ENCODE results near the gene NSUN7.

NSUN7 gene

GRCh38 chr4:40782876-40783275, 33.1 kb downstream of the NSUN7 start:
- no peaks in the 10 kb centered on the region for H3K36me3 ChIP-seq (ENCODE audit: insufficient read depth, low read length)
- no peak overlapping the region for H3K4me2 ChIP-seq (ENCODE audit: insufficient read depth, low read length)
- peaks cover 2% of the 10 kb centered on the region for H3K27me3 ChIP-seq (ENCODE audit: insufficient read depth, low read length, poor library complexity)
- DNase-seq (no peak), ATAC-seq (ENCODE audit: insufficient read depth, low read depth) (no peak)
- no peak overlapping the region for H3K9ac ChIP-seq (ENCODE audit: low read depth, low read length)
- H2AFZ ChIP-seq (ENCODE audit: low read depth, low read length) = no peak overlapping the region
- TF ChIP-seq CTCF (IDR thresholded peaks at IDR 0.05; ENCODE audit: borderline replicate concordance, extremely low read depth, low read length, poor library complexity, severe bottlenecking) (no peak), EZH2 (IDR thresholded peaks at IDR 0.05; ENCODE audit: borderline replicate concordance, low read depth, low read length, severe bottlenecking) (no peak)
- no peaks in the 10 kb centered on the region for H3K79me2 ChIP-seq (ENCODE audit: insufficient read depth, low read length)
- H3K4me1 ChIP-seq (ENCODE audit: insufficient read depth, low read length) = no peaks in the 10 kb centered on the region
- no peak overlapping the region for H3K4me3 ChIP-seq (ENCODE audit: low read depth in 1 of 2, low read length in 2 of 2)
- no peaks in the 10 kb centered on the region for H4K20me1 ChIP-seq (ENCODE audit: insufficient read depth, low read length)
- H3K27ac ChIP-seq (ENCODE audit: low read length) = no peak overlapping the region
- no peaks in the 10 kb centered on the region for H3K9me3 ChIP-seq (ENCODE audit: insufficient read depth, low read length, severe bottlenecking)

GRCh38 chr4:40785727-40786126, 36.0 kb downstream of the NSUN7 start:
- no peaks in the 10 kb centered on the region for H4K20me1 ChIP-seq (ENCODE audit: insufficient read depth, low read length)
- H3K36me3 ChIP-seq (ENCODE audit: insufficient read depth, low read length) = no peaks in the 10 kb centered on the region
- TF ChIP-seq CTCF (IDR thresholded peaks at IDR 0.05; ENCODE audit: borderline replicate concordance, extremely low read depth, low read length, poor library complexity, severe bottlenecking) = no peak
- TF ChIP-seq EZH2 (IDR thresholded peaks at IDR 0.05; ENCODE audit: borderline replicate concordance, low read depth, low read length, severe bottlenecking) = no peak
- no peak overlapping the region for H3K4me2 ChIP-seq (ENCODE audit: insufficient read depth, low read length)
- no peaks in the 10 kb centered on the region for H3K9me3 ChIP-seq (ENCODE audit: insufficient read depth, low read length, severe bottlenecking)
- no peak overlapping the region for H2AFZ ChIP-seq (ENCODE audit: low read depth, low read length)
- no peaks in the 10 kb centered on the region for H3K79me2 ChIP-seq (ENCODE audit: insufficient read depth, low read length)
- peaks cover 7% of the 10 kb centered on the region for H3K27me3 ChIP-seq (ENCODE audit: insufficient read depth, low read length, poor library complexity)
- DNase-seq = no peak
- no peaks in the 10 kb centered on the region for H3K4me1 ChIP-seq (ENCODE audit: insufficient read depth, low read length)
- H3K4me3 ChIP-seq (ENCODE audit: low read depth in 1 of 2, low read length in 2 of 2) = no peak overlapping the region
- ATAC-seq (ENCODE audit: insufficient read depth, low read depth) = no peak
- H3K9ac ChIP-seq (ENCODE audit: low read depth, low read length) = no peak overlapping the region
- no peak overlapping the region for H3K27ac ChIP-seq (ENCODE audit: low read length)

- no peak overlapping the region for H2AFZ ChIP-seq (ENCODE audit: low read depth, low read length)
- no peaks in the 10 kb centered on the region for H4K20me1 ChIP-seq (ENCODE audit: insufficient read depth, low read length)
- no peaks in the 10 kb centered on the region for H3K79me2 ChIP-seq (ENCODE audit: insufficient read depth, low read length)
- ATAC-seq (ENCODE audit: insufficient read depth, low read depth) = no peak
- H3K9me3 ChIP-seq (ENCODE audit: insufficient read depth, low read length, severe bottlenecking) = no peaks in the 10 kb centered on the region
- H3K4me2 ChIP-seq (ENCODE audit: insufficient read depth, low read length) = no peak overlapping the region
- peaks cover 7% of the 10 kb centered on the region for H3K27me3 ChIP-seq (ENCODE audit: insufficient read depth, low read length, poor library complexity)
- TF ChIP-seq EZH2 (IDR thresholded peaks at IDR 0.05; ENCODE audit: borderline replicate concordance, low read depth, low read length, severe bottlenecking) (no peak), CTCF (IDR thresholded peaks at IDR 0.05; ENCODE audit: borderline replicate concordance, extremely low read depth, low read length, poor library complexity, severe bottlenecking) (no peak)
- no peaks in the 10 kb centered on the region for H3K36me3 ChIP-seq (ENCODE audit: insufficient read depth, low read length)
- no peak for DNase-seq
- H3K4me1 ChIP-seq (ENCODE audit: insufficient read depth, low read length) = no peaks in the 10 kb centered on the region
- H3K9ac ChIP-seq (ENCODE audit: low read depth, low read length) = no peak overlapping the region
- no peak overlapping the region for H3K4me3 ChIP-seq (ENCODE audit: low read depth in 1 of 2, low read length in 2 of 2)
- H3K27ac ChIP-seq (ENCODE audit: low read length) = no peak overlapping the region
These were observed 38.6 kb downstream of the NSUN7 start for GRCh38 chr4:40788331-40788730.

GRCh38 chr4:40789031-40789430, 39.3 kb downstream of the NSUN7 start:
- ATAC-seq (ENCODE audit: insufficient read depth, low read depth) (no peak), DNase-seq (no peak)
- Histone ChIP-seq H3K4me1 (ENCODE audit: insufficient read depth, low read length) (no peaks in the 10 kb centered on the region), H2AFZ (ENCODE audit: low read depth, low read length) (no peak overlapping the region), H3K27ac (ENCODE audit: low read length) (no peak overlapping the region), H3K9ac (ENCODE audit: low read depth, low read length) (no peak overlapping the region), H3K4me2 (ENCODE audit: insufficient read depth, low read length) (no peak overlapping the region), H4K20me1 (ENCODE audit: insufficient read depth, low read length) (no peaks in the 10 kb centered on the region), H3K4me3 (ENCODE audit: low read depth in 1 of 2, low read length in 2 of 2) (no peak overlapping the region), H3K9me3 (ENCODE audit: insufficient read depth, low read length, severe bottlenecking) (no peaks in the 10 kb centered on the region), H3K27me3 (ENCODE audit: insufficient read depth, low read length, poor library complexity) (peaks cover 7% of the 10 kb centered on the region), H3K36me3 (ENCODE audit: insufficient read depth, low read length) (no peaks in the 10 kb centered on the region), H3K79me2 (ENCODE audit: insufficient read depth, low read length) (no peaks in the 10 kb centered on the region)
- no peak for TF ChIP-seq EZH2 (IDR thresholded peaks at IDR 0.05; ENCODE audit: borderline replicate concordance, low read depth, low read length, severe bottlenecking)
- TF ChIP-seq CTCF (IDR thresholded peaks at IDR 0.05; ENCODE audit: borderline replicate concordance, extremely low read depth, low read length, poor library complexity, severe bottlenecking) = no peak
